Left colon (tissue), 2 donors: ENCODE measurements around the gene CLIC3. TPM values are rescaled to one million over a fixed set of nuclear protein-coding genes. Genes with fewer than 3 reads are reported as not detected.

Experiments
- ATAC-seq: fragments of 200-7000 bp; cut with Tn5 transposase; one replicate; pipeline ENCODE4 v1.9.1; 2020; ENCODE audit warnings: mild to moderate bottlenecking, moderate library complexity
- DNase-seq, 2 donors: peaks; one replicate each; pipeline ENCODE4 v3.0.0-alpha.2; 2020
- intact Hi-C, 2 donors: fragments of 100-400 bp; cut with DNase I in 1 of 2; cut with micrococcal nuclease in 1 of 2; formaldehyde crosslinking; loops; one replicate each; pipeline versions ENCODE4 v1.11.2 to v1.14.0; 2022; cut with DNase I, micrococcal nuclease
- total RNA-seq, 2 donors: library from RNA; stranded (reverse); fragmentation: NEBNext Ultra II Directional; extraction: Animal tissue kit (Norgen Biotek cat#: 25700); gene quantifications; one replicate each; pipeline ENCODE4 v1.2.1, GENCODE V29; 2021
- donor health status: DM: no; HTN: no; CAD: no.
- donor health status: DM: yes; HTN: yes; CAD: no.

Gene CLIC3
- total RNA-seq, 2 donors from 2014 or later: 3.2 to 3.8 TPM

GRCh38 chr9:136991993-136992818 is 4.2 kb downstream of the CLIC3 start, which contains the start of gene PAXX:
TSS of gene PAXX (plus strand) at chr9:136992422. CDS start at chr9:136992444, 22 bp downstream.
- intact Hi-C loops: no loop called here
- peak; percentile 81 for ATAC-seq
- peak; percentile 92 to 96 for DNase-seq

DNA sequence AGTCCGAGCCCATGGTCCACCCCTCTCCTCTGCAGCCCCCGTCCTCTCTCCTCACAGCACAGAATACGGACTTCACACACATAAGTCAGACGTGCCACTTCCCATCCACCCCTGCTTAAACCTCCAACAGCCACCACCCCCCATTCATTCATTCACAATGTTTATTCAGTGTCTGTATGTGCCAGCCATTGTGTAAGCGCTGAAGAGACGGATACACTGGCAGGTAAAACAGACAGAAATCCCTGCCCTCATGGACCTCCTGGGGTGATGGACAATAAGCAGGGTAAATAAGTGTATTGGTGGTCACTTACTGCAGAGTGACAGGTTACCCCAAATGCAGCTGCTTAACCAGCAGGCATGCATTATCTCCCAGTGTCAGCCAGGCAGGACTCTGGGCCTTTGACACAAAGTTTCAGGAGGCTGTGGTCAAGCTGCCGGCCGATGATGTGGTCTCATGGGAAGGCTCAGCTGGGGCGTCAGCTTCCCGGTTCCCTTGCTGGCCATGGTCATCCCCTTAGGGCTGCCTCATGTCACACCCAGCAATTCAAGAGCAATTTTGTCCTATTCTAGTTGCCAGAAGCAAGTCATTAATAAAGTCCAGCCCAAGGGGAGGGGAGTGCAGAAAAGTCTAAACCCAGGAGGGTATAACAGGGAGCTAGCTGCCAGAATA is 6.0 kb downstream of the CLIC3 start:
- ATAC-seq: no peak
- DNase-seq: no peak
- intact Hi-C loops: no loop called here

DNA sequence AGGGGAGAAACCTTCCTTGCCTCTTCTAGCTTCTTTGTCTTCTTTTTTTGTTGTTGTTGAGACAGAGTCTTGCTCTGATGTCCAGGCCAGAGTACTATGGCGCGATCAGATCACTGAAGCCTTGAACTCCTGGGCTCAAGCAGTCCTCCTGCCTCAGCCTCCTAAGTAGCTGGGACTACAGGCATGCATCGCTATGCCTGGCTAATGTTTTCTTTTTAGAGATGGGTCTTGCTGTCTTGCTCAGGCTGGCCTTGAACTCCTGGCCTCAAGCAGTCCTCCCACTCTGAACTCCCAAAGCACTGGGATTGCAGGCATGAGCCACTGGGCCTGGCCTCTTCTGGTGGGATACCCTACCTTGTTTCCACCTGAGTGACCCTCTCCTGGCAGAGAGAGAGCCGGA is 7.5 kb downstream of the CLIC3 start:
- DNase-seq: no peak
- intact Hi-C loops: no loop called here
- no peak for ATAC-seq

DNA sequence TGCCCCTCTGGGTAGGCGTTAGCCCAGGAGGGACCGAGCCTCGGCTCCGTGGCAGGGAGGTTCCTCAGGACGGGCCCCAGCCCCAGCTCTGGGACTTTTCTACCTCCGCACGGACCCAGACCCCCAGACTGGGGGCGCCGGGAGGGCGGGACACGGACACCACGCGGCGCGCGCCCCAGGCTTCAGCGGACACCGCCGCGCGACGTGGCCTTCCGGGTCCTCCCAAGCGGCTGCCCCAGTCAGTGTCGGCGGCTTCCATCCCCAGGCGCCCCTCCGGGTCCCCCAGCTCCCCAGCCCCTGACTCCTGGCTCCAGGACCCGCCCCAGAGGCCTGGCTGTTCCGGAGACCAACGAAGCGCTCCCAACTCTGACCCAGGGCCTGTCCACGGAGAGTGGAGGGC is 10.5 kb downstream of the CLIC3 start:
- intact Hi-C loops: no loop called here
- ATAC-seq: no peak
- DNase-seq: no peak

- DNase-seq: no peak
- intact Hi-C loops: no loop called here
- ATAC-seq: no peak
Measured at GRCh38 chr9:136985027-136985602, 11.3 kb downstream of the CLIC3 start.

DNA sequence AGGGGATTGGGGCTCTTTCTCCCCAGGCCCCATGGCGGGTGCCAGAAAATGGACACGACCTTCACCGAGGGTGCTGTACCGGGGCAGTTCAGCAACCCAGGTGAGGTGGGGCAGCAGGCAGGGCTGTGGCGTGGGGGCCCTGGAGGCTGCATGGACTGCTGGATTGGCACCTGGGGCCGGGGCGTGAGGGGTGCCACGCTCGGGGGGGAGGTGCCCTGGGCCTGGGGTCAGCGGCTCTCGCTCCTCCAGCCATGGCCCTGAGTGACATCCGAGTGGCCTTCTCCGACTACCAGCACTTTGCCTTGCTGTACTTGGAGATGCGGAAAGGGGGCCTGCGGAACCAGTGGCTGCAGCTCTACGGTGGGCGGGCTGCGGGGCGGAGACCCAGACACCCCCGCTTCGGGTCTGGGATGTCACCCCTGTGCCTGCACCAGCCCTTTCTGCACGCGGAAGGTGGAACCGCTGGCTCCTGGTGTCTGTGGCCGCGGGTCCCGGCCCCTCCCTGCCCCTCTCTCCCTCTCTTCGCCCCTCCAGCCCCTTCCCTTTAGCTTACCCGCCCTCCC is 11.8 kb downstream of the CLIC3 start:
- no peak for DNase-seq
- intact Hi-C loops: no loop called here
- no peak for ATAC-seq

DNA sequence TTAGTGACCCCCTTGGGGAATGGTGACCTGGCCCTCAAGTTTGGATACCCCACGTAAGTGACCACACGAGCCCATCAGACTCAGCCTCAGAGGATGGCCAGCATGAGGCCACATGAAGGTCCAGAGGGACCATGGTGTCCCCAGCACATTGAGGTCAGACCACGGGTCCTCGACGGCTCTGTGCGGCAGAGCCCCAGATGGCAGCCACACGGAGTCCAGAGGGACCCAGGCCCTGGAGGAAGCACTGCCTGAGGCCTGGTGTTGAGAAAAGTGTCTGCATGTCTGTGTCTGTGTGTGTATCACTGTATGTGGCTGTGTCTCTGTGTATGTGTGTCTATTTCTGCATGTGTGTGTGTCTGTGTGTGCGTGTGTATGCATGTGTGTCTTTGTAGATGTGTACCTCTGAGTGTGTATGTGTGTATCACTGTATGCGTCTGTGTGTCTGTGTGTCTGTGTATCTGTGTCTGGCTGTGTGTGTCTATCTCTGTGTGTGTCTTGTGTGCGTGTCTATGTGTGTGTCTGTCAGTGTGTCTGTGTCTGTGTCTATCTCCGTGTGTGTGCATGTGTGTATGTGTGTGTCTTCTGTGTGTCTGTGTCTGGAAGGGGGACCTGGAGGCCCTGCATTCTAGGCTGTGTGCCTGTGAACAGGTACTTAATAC is 12.6 kb downstream of the CLIC3 start:
- intact Hi-C loops: no loop called here
- DNase-seq: no peak
- no peak for ATAC-seq

DNA sequence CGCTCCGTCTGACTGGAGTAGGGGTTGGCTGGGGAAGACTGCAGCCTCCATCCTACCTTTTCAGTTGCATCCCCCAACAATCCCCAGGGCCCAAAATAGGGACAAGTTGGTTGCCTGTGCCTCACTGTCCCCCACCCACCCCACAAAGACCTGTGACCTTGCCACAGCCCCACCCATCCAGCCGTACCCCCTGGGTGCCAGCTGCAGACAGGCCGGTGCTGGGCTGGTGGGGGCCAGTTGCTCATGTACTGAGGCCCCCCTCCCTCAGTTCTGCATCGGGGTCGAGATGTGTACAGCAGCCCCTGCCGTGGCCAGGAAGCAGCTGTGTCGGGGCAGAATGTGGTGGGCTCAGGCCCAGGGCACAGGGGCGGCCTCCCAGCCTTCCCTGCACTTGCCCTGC is 13.2 kb downstream of the CLIC3 start:
- no peak for ATAC-seq
- no peak for DNase-seq
- intact Hi-C loops: no loop called here

GRCh38 chr9:136982232-136983051 is 13.9 kb downstream of the CLIC3 start, which contains the start of gene LCNL1:
TSS of gene LCNL1 (plus strand) at chr9:136982993. CDS start at chr9:136983587, 594 bp downstream.
- no peak for DNase-seq
- no peak for ATAC-seq
- intact Hi-C loops: no loop called here

GRCh38 chr9:136981588-136982231 is 14.7 kb downstream of the CLIC3 start:
- ATAC-seq: no peak
- intact Hi-C loops: no loop called here
- no peak for DNase-seq

- intact Hi-C loops: no loop called here
- no peak for ATAC-seq
Measured at GRCh38 chr9:136980669-136981478, 15.5 kb downstream of the CLIC3 start.

DNA sequence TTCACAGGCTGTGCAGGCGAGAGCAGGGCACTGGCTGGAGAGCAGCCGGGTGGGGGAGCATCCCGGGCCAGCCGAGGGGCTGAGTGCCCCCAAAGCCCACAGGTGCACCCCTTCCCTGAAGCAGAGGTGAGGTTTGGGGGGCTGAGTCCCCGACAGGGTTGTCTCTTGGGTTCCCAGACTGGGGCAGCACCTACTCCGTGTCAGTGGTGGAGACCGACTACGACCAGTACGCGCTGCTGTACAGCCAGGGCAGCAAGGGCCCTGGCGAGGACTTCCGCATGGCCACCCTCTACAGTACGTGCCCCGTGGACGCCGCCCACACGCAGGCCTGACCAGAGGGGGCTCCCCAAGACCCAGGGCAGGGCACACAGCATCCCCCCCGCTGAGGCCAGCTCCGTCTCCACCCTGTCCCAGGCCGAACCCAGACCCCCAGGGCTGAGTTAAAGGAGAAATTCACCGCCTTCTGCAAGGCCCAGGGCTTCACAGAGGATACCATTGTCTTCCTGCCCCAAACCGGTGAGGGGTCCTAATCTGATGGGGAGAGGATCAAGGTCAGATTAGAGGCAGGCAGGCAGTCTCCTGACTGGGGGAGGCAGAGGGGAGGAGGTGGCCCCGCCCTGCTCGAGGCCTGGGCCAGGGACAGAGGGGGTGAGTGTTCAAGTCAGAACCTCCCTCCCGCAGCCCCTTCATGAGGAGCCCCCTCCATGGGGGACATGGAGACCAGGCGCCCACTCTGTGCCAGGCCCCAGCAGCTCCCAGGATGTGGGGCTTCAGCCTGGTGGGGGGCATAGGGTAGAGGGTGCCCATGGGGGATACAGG is 16.4 kb downstream of the CLIC3 start:
- no peak for ATAC-seq
- DNase-seq: no peak
- intact Hi-C loops: no loop called here

More at GRCh38 chr9:136980669-136981478, 15.5 kb downstream of the CLIC3 start:
- DNase-seq: no peak

DNA sequence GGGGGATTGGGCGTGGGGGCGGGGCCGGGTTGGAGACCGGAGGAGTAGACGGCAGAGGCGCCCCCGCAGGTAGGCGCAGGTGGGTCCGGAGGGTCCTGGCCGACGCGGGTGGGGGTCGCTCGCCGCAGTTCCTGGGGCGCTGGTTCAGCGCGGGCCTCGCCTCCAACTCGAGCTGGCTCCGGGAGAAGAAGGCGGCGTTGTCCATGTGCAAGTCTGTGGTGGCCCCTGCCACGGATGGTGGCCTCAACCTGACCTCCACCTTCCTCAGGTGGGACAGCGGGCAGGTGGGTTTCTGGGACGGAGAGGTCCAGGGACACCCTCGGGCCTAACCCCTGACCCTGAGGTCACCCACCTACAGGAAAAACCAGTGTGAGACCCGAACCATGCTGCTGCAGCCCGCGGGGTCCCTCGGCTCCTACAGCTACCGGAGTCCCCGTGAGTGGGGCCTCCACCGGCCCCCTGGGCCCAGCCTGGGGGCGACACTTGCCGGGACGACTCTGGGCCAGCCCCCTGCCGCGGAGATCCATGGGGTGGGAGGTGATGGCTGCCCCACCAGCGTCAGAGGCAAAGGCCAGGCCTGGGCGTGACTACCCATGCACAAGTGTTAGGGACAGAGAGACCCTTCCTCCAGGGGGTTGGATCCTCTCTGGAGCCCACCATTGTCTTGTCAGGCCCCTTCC is 17.4 kb downstream of the CLIC3 start:
- DNase-seq (peak in 1 of 2 donors; percentile 46), ATAC-seq (no peak)
- intact Hi-C loops: no loop called here

GRCh38 chr9:136978073-136978864 is 18.1 kb downstream of the CLIC3 start:
- peak; percentile 71 for ATAC-seq
- peak; percentile 70 to 78 for DNase-seq
- intact Hi-C loops: no loop called here

DNA sequence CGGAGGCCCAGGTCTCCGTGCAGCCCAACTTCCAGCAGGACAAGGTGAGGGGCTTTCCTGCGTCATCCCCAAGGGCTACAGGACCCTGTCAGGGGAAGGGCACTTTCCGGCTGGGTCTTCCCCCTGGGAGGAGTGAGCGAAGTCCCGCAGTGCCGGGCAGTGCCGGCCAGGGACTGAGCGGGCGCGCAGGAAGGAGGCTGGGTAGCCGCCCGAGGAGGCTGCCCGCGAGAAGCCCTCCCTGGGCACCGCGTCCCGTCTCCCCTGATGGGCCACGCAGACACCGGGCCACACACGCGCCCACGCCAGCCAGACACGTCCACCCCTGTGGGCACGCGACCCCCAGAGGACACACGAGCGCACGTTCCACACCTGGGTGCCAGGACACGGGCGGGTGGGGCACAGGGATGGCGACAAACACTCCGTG is 18.7 kb downstream of the CLIC3 start:
- intact Hi-C loops: no loop called here
- no peak for DNase-seq
- peak; percentile 15 for ATAC-seq
